HK-2 (cell line): ENCODE data around the gene SLC39A13.
A peak's percentile ranks its signal among the peaks of the same experiment; 100 is the strongest.

Source experiments
- DNase-seq: peaks from one replicate; pipeline ENCODE4 v3.0.0-alpha.2; 2018; ENCODE audit not compliant: unreplicated experiment

The SLC39A13 gene

GRCh38 chr11:47407746-47408590 lies at the start of gene SLC39A13:
Gene SLC39A13, plus strand, starts transcription at chr11:47408590. Its CDS starts 1,505 bp downstream, at chr11:47410095.
- peak; percentile 92 for DNase-seq

DNA sequence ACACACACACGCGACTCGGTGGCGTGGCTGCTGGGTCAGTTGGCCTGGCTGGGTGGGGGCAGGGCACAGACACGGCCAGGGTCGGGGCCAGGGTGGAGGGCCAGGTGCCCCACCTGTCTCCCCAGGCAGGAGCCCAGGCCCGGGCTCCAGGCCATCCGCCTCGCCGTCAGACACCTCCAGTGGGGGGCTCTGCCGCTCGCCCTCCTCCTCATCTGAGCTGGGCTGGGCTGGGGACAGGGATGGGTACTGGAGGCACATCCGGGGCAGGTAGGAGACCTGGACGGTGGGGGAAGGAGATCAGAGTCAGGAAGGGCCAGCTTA lies 49.7 kb upstream of the SLC39A13 start:
- DNase-seq = no peak

DNA sequence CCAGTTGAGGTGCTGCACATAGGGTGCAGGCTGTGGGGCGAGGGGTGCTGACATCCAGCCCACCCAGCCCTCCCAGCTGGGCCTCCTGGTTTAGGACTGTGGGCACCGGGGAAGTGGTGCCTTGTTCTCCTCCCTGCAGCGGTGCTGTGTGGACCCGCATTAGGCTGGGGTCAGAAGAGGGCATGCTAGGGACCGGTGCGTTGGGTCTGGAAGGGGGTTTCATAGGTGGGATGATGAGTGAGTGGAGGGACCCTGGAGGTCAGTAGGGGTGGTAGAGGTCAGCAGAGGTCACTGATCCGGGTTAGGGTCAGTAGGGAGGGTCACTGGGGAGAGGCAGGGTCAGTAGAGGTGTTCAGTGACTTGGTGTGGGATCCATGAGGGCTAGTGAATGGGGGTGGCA lies 49.2 kb upstream of the SLC39A13 start:
- no peak for DNase-seq

- DNase-seq = no peak
Measured at GRCh38 chr11:47359586-47359985, 48.8 kb upstream of the SLC39A13 start.

DNA sequence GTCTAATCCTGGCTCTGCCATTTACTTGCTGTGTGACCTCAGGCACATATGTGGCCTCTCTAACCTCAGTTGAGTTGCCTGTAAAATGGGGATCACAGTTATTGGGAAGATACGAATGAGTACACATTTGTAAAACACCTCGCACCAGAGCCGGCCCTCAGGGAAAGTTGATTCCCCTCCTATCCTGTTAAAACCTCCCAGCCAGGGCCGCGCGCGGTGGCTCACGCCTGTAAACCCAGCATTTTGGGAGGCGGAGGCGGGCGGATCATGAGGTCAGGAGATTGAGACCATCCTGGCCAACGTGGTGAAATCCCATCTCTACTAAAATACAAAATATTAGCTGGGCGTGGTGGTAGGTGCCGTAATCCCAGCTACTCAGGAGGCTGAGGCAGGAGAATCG lies 48.0 kb upstream of the SLC39A13 start:
- no peak for DNase-seq

DNA sequence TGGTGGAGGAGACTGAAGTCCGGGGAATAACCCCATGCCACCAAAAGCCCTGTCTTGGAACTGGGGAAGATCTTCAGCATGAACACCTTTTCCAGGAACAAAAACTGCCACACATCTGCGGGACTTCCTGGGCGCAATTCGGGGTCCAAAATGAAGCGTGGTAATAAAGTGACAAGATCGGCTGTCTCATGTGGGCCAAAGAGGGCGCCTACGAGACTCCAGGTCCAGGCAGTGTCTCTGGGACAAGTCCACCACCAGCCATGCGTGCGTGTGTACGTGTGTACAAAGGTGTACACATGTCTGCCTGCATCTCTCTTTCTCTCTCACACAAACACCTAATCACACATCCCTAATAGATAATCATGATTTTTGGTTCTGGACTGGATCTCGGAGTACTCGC lies 47.0 kb upstream of the SLC39A13 start:
- no peak for DNase-seq

- DNase-seq = no peak
Measured at GRCh38 chr11:47366020-47366490, 42.3 kb upstream of the SLC39A13 start.

- DNase-seq = no peak
Measured at GRCh38 chr11:47369676-47370075, 38.7 kb upstream of the SLC39A13 start.

DNA sequence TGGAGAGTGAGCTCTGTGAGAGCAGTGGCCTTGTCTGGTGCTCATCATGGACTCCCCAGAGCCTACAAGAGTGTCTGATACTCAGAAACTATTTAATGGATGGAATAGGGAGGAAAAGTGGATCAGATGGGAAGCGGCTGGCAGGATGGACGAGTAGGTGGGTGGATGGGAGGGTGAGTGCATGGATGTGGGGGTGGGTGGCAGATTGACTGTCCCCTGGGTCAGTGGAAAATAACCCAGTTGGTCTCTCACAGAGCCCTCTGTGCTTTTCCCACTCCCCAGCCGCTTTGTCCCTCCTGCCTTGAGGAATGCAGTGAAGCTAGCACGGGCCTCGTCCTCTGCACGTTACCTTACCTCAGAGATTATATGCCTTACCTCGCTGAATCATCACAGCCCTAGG lies 36.0 kb upstream of the SLC39A13 start:
- DNase-seq = no peak

GRCh38 chr11:47373876-47374719 lies 34.3 kb upstream of the SLC39A13 start:
- peak; percentile 67 for DNase-seq

DNA sequence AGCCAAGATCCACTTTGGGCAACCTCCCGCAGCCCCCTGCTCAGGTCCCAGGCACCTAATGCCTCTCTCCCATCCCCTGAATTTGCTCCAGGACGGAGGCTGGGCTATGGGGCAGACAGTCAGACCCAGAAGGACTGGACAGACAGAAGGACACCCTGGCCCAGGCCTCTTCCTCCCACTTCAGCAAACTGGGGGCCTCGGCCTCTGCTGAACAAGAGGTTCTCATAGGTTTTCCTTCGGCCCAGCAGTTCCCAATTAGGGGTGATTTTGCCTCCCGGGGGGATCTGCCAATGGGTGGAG lies 33.7 kb upstream of the SLC39A13 start:
- DNase-seq = no peak

DNA sequence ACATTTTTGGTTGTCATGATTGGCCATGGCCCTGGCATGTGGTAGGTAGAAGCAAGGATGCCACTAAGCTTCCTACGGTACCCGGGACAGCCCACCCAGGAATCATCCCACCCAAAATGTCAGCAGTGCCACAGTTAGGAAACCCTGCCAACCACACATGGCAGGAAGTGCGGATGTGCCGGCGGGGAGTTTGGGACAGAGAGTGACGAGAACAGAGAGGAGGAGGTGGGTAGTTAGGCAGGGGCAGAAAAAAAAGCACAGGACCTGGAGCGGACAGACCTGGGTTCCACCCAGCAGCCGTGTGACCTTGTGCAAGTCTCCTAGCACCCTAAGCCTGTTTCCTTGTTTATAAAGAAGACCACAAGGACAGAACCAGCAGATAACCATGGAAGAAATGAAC lies 33.4 kb upstream of the SLC39A13 start:
- no peak for DNase-seq

- no peak for DNase-seq
Measured at GRCh38 chr11:47375546-47376085, 32.8 kb upstream of the SLC39A13 start.

DNA sequence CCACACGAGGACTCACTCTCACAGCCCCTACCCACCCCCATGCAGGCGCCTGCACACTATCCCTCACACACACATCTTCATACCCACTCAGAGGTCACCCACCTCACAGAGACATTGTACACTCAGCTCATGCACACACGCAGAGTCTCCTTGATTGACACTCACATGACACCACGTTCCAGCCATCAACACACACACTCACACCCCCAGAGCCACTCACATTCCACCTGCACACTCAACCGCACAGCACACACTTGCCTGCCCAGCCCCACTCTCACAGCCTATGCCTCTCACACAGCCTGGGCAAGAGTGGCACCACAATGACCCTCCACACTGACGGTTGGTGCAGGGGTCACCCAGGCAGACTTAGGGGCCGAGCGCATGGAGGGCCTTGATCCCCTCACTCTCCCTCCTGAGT lies 32.3 kb upstream of the SLC39A13 start:
- no peak for DNase-seq

DNA sequence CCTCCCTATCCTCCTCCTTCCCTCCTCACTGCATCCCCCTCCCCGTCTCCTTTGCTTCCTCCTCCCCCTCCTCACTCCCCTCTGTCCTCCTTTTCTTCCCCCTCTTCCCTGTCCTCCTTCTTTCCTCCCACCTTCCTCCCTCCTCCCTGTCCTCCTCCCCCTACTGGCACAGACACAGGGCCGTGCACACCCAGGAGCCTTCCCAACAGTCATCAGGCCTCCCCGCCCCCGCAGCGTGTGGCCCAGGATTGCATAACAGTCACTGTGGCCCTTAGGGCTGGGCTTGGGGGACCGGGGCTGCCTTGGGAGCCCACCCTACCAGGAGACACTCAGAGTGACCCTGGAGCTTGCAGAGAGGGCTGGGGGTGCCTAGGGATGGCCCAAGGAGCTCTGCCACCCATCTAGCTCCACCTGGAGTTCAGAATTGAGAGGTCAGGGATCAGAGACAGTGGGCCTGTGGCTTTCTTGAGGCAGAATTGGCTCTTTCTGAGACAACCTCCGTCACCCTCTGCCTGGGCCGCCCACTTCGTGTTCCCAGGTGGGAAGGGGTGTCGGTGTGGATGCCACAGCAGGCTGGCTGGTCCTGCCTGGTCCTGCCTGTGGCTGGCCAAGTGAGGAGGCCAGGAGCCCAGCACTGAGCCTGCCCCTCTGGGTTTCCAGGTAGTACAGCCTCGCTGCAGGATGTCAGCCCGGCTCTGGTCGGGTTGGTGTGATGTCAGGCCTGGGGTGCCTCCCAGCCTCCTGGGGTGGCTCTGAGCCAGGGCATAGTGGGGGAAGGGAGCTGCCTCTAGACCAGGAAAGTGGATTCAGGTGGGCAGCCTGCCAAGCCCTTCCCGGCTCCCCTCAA lies 31.6 kb upstream of the SLC39A13 start:
- no peak for DNase-seq

DNA sequence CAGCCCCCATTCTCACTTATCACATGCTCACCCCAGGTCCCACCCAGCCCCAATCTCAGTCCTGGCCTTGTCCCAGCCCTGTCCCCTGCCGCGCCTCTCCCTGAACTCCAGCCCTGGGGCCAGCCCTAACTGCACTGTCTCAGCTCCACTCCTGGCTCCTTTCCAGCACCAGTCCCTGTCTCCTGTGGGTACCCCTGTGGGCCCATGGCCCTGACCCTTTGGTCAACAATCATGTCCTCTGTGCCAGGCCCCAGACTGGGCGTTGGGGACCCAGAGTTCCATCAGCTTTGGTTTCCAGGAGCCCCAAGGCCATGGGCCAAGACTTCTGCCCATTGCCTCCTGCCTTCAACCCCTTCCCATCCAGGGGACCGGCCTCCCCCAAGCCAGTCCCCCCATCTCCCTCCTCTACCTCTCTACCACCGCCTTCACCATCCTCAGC lies 30.8 kb upstream of the SLC39A13 start:
- no peak for DNase-seq

GRCh38 chr11:47378010-47378835 lies 30.2 kb upstream of the SLC39A13 start, which contains the start of gene SPI1:
Gene SPI1, minus strand, starts transcription at chr11:47378547. Its CDS starts 194 bp downstream, at chr11:47378353.
- DNase-seq = no peak

DNA sequence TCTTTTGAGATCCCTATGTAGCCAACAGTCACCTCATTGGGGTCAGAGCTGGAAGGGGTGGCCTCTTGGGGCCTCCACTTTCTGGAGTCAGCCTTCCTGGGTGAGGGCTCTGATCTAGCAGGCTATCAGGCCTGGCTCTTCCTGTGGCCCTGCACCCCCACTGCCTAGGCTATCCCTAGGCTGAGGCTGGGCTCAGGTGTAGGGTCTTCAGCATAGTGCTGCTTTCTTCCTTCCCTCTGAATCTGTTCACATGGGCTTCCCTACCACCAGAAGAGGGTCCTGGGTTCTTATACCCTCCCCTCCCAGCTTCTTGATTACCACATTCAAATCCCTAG lies 29.6 kb upstream of the SLC39A13 start:
- DNase-seq = no peak

- DNase-seq = no peak
Measured at GRCh38 chr11:47379317-47379716, 29.1 kb upstream of the SLC39A13 start.

DNA sequence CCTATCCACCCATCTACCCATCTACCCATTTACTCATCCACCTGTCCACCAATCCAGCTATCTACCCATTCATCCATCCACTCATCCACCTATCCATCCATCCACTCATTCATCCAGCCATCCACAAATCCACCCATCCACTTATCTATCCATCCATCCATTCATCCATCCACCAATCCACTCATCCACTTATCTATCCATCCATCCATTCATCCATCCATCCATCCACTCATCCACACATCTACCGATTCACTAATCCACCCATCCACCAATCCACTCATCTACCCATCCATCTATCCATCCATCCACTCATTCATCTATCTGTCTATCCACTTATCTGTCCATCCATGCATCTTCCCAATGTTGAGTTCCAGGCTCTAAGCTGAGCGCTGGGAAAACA lies 28.3 kb upstream of the SLC39A13 start:
- no peak for DNase-seq

GRCh38 chr11:47383071-47383470 lies 25.3 kb upstream of the SLC39A13 start:
- no peak for DNase-seq
